Esophagus mucosa (tissue), 1 donor: ENCODE results near the gene GADD45GIP1. TPM values are rescaled to one million over a fixed set of nuclear protein-coding genes. Genes with fewer than 3 reads are reported as not detected.
"Not testable (repeated sequence)": the region's sequence is repeated elsewhere in the genome, so short reads cannot be mapped to it uniquely, and the experiment has no call there.

Experiments
- ATAC-seq: fragments of 200-7000 bp; cut with Tn5 transposase; one replicate; pipeline ENCODE4 v1.9.1; 2020
- total RNA-seq: library from RNA; stranded (reverse); gene quantifications from one replicate; pipeline ENCODE4 v1.2.4, GENCODE V29; 2023
- donor health status: DM: yes; HTN: yes; CAD: no.

The GADD45GIP1 gene
- total RNA-seq, 1 donor from 2014 or later: 20.7 TPM

DNA sequence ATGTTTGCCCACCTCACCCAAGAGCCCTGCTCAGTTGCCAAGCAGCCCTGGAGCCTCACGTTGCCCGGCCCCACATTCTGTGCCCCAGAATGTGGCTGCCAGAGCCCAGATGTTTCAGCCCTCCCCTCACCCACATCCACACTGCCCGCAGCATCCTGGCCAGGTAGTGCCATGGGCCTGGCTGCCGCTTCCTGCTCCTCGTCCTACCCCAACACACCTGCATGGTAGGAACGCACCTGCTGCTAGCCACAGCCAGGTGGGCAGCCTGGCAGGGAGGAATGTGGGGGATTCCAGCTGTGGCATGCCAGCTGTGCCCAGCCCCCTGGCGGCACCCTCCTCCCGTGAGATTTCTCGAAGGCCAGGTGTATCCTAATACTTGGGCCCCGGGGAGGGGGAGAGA, 30.8 kb upstream of the GADD45GIP1 start:
- no peak for ATAC-seq

- ATAC-seq: no peak
These were observed 30.2 kb upstream of the GADD45GIP1 start for GRCh38 chr19:12987190-12987589.

- no peak for ATAC-seq
These were observed 29.7 kb upstream of the GADD45GIP1 start for GRCh38 chr19:12986726-12987125.

GRCh38 chr19:12985049-12985776, 28.2 kb upstream of the GADD45GIP1 start:
- peak; percentile 62 for ATAC-seq

- no peak for ATAC-seq
These were observed 27.6 kb upstream of the GADD45GIP1 start for GRCh38 chr19:12984683-12985048.

- no peak for ATAC-seq
These were observed 27.2 kb upstream of the GADD45GIP1 start for GRCh38 chr19:12984143-12984627.

DNA sequence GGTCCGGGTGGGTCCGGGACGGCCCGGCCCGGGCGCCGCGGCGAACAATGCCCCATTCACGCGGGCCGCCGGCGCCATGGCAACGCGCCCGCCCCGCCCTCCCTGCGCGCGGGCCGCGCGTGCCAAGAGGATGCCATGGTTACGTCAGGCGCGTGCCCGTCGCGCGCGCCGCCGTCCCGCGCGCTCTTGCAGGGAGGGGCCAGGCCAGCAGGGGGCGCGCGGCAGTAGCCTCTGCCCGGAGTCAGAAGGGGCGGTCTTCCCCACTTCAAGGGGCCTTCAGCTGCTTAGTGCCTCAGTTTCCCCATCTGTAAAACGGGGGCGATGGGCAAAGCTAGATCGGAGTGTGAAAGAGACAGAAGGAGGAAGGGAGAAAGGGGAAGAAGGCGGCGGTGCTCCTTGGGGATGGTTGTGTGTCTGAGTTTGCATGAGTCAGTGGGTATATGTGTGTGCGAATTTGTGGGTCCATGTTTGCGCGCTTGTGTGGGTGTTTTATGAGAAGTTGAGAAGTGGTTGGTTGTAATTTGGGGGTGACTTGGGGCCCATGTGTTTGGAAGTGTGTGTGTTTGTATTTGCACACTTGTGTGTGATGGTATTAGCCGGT, 26.6 kb upstream of the GADD45GIP1 start:
- ATAC-seq: peak; percentile 83

GRCh38 chr19:12983091-12983490, 26.1 kb upstream of the GADD45GIP1 start:
- ATAC-seq: no peak

- ATAC-seq: no peak
These were observed 25.6 kb upstream of the GADD45GIP1 start for GRCh38 chr19:12982648-12983047.

- no peak for ATAC-seq
These were observed 23.0 kb upstream of the GADD45GIP1 start for GRCh38 chr19:12979974-12980373.

DNA sequence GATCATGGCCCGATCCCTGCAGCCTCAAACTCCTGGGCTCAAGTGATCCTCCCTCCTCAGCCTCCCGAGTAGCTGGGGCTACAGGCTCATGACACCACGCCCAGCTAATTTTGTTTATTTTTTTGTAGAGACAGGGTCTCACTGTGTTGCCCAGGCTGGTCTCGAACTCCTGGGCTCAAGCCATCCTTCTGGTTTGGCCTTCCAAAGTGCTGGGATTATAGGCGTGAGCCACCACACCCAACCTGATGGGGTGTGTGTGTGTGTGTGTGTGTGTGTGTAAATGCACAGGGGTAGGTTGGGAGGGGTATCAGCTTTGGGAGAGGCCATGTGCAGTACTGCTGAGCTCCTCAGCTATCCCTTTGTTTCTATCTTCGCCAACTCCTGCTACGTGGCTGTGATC, 19.1 kb upstream of the GADD45GIP1 start:
- not testable (repeated sequence) for ATAC-seq

- ATAC-seq: peak; percentile 9
These were observed 18.3 kb upstream of the GADD45GIP1 start for GRCh38 chr19:12975221-12975741.

DNA sequence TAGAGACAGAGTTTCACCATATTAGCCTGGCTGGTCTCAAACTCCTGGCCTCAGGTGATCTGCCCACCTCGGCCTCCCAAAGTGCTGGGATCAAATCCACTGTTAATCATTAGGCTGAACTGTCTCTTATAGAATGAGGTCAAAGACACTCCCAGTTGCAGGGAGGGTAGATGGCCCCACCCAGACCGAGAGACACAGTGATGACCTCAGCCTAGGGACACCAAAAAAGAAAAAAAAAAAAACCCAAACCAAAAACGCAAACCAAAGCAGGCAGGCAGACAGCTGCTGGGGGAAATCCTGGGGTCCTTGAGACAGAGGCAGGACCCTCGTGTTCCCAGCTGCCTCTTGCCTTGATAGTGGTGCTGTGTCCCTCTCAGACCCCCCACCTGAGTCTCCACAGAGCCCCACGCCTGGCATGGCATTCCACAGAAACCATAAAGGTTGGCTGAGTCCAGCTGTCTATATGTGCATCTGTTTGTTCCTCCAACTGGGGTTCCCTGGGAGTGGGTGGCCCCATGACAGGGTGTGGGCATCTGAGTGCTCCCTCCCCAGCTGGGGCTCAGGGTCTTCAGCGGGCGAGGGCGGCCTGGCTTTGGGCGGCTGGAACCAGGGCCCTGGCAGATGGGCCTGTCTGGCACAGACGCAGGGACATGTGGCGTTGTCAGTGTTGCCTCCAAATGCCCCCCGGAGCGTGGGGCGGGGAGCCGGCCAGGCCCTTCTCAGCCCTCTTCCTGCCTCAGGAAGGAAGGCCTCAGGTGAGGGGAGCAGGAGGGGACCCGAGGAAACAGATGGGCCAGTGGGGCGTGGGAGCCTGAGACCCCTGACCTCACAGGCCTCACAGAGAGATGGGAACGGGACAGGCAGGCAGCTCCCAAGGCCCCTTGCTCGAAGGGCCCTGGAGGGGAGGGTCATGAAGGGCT, 17.5 kb upstream of the GADD45GIP1 start:
- ATAC-seq: peak; percentile 3

- no peak for ATAC-seq
These were observed 16.2 kb upstream of the GADD45GIP1 start for GRCh38 chr19:12973236-12973635.

DNA sequence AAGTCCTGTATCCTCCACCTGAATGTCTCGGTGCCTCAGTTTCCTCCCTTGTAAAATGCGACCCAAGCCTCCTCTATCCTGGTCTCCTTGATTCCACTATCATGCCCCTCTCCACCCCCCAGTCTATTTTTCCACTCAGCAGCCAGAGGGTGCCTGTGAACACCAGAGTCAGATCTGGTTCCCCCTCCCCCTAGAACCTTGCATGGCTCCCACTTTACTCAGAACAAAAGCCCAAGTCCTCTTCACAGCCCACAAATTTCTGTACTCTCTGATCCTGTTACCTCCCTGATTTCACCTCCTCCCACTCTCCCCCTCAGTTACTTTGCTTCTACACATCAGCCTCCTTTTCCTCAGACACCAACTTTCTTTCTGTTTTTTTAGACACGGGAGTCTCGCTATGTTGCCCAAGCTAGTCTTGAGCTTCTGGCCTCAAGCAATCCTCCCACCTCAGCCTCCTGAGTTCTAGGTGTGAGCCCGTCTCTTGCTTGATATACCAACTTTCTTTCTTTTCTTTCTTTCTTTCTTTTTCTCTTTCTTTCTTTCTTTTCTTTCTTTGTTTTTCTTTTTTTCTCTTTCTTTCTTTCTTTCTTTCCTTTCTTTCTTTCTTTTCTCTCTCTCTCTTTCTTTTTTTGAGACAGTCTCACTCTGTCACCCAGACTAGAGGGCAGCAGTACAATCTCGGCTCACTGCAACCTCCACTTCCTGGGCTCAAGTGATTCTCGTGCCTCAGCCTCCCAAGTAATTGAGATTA, 13.2 kb upstream of the GADD45GIP1 start:
- no peak for ATAC-seq

- no peak for ATAC-seq
These were observed 12.4 kb upstream of the GADD45GIP1 start, which contains the start of gene DAND5 for GRCh38 chr19:12969292-12969988. Gene DAND5 (plus strand): TSS chr19:12969576. CDS start chr19:12969661, 85 bp downstream.

GRCh38 chr19:12967907-12968306, 10.9 kb upstream of the GADD45GIP1 start:
- peak; percentile 31 for ATAC-seq

DNA sequence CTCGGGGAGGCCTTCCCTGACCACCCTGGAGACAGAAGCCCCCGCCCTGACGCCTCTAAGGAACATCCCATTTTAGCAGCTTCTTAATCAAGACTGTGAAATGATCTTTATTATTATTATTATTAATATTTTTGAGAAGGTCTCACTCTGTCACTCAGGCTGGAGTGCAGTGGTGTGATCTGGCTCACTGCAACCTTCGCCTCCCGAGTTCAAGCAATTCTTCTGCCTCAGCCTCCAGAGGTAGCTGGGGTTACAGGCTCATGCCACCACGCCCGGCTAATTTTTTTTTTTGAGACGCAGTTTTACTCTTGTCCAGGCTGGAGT, 8.8 kb upstream of the GADD45GIP1 start:
- ATAC-seq: no peak

DNA sequence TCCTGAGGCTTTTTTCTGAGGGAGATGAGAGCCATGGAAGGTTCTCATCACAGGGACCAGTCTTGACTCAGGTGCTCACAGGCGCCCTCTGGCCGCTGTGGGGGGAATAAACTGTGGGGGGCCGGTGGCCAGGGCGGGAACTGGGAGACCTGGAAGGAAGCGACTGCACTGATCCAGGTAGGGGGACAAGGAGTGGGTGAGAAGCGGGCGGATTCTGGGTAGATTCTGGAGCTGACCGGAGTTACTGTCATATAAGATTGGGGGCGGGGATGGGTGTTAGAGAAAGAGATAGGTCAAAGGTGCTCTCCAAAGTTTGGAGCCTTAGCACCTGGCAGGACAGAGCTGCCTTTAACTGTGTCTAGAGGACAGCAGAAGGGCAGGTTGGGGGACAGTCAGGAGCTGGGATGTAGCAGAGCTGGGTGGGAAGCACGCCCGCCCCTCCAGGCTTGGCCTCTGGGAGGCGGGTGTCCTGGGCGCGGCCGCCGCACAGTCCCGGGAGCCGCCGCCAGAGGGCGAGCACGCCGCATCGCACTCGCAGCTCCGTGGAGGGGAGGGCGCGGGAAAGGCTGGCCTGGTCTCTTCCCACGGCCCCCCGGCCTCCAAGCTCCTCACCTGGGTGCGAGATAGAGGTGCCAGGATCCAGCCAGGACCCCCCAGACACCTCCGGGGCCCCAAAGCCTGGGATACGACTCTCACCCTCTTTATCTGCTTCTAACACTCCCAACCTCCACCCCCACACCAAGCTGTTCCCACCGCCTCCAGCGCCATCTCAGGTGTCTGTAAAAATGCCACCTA, 8.2 kb upstream of the GADD45GIP1 start:
- ATAC-seq: peak; percentile 86

DNA sequence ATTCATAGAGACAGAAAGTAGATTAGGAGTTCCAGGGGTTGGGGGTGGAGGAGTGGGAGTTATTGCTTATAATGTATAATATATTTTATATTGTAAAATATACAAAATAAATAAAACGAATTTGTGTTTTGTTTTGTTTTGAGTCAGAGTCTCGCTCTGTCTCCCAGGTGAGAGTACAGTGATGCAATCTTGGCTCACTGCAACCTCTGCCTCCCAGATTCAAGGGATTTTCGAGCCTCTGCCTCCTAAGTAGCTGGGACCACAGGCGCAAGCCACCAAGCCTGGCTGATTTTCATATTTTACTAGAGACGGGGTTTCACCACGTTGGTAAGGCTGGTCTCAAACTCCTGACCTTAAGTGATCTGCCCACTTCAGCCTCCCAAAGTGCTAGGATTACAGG, 2.5 kb upstream of the GADD45GIP1 start:
- ATAC-seq: no peak
